H9 (cell line): Measurements from ENCODE around the gene STX11. TPM values are rescaled to one million over a fixed set of nuclear protein-coding genes. Genes with fewer than 3 reads are reported as not detected.

Experiments used
- DNase-seq: peaks from one replicate; pipeline ENCODE4 v3.0.0-alpha.2; 2017
- H2AFZ ChIP-seq: one replicate; pipeline ENCODE4 v1.6.1; 2013; ENCODE audit warnings: mild to moderate bottlenecking, low read length, control low read depth, moderate library complexity
- H2AK5ac ChIP-seq: 2 replicates; pipeline ENCODE4 v1.6.1; 2013; ENCODE audit warnings: low read length, control low read depth, mixed read lengths; ENCODE audit not compliant: insufficient read length
- H2BK120ac ChIP-seq: one replicate; pipeline ENCODE4 v1.6.1; 2013; ENCODE audit warnings: low read depth, mild to moderate bottlenecking, low read length, control low read depth, inconsistent platforms; ENCODE audit not compliant: poor library complexity, severe bottlenecking
- H2BK12ac ChIP-seq: 2 replicates; pipeline ENCODE4 v1.6.1; 2013; ENCODE audit warnings: low read length, control low read depth, mixed read lengths, low read depth; ENCODE audit not compliant: insufficient read length
- H2BK15ac ChIP-seq: 2 replicates; pipeline ENCODE4 v1.6.1; 2013; ENCODE audit warnings: low read depth, low read length, control low read depth
- H2BK20ac ChIP-seq: one replicate; pipeline ENCODE4 v1.6.1; 2013; ENCODE audit warnings: low read depth, mild to moderate bottlenecking, low read length, control low read depth, inconsistent platforms; ENCODE audit not compliant: poor library complexity, severe bottlenecking
- H2BK5ac ChIP-seq: 2 replicates; pipeline ENCODE4 v1.6.1; 2013; ENCODE audit warnings: low read length, control low read depth, mixed read lengths; ENCODE audit not compliant: insufficient read length
- H3K14ac ChIP-seq: 2 replicates; pipeline ENCODE4 v1.6.1; 2013; ENCODE audit warnings: low read length, control low read depth; ENCODE audit not compliant: insufficient read depth
- H3K18ac ChIP-seq: 2 replicates; pipeline ENCODE4 v1.6.1; 2013; ENCODE audit warnings: low read depth, mild to moderate bottlenecking, mixed read lengths, low read length, control low read depth; ENCODE audit not compliant: insufficient read length
- H3K23ac ChIP-seq: 2 replicates; pipeline ENCODE4 v1.6.1; 2013; ENCODE audit warnings: low read length, control low read depth, mixed read lengths, low read depth; ENCODE audit not compliant: insufficient read length
- H3K23me2 ChIP-seq: 2 replicates; pipeline ENCODE4 v1.6.1; 2013; ENCODE audit warnings: low read depth, mild to moderate bottlenecking, mixed read lengths, low read length, control low read depth; ENCODE audit not compliant: insufficient read length, poor library complexity, severe bottlenecking
- H3K27ac ChIP-seq: 2 replicates; pipeline ENCODE4 v1.5.1; 2013; ENCODE audit warnings: low read length, control low read depth, mixed read lengths, low read depth; ENCODE audit not compliant: insufficient read length
- H3K27me3 ChIP-seq: 2 replicates; pipeline ENCODE4 v1.6.1; 2013; ENCODE audit warnings: low read length, control low read depth, inconsistent platforms; ENCODE audit not compliant: insufficient read depth
- H3K4ac ChIP-seq: 2 replicates; pipeline ENCODE4 v1.6.1; 2013; ENCODE audit warnings: low read depth, mild to moderate bottlenecking, control low read depth, inconsistent platforms, low read length, moderate library complexity
- H3K4me1 ChIP-seq: 2 replicates; pipeline ENCODE4 v1.6.1; 2013; ENCODE audit warnings: low read length, control low read depth, inconsistent platforms; ENCODE audit not compliant: insufficient read depth
- H3K4me2 ChIP-seq: 2 replicates; pipeline ENCODE4 v1.6.1; 2013; ENCODE audit warnings: low read length, control low read depth, mixed read lengths; ENCODE audit not compliant: insufficient read length, insufficient read depth
- H3K56ac ChIP-seq: 2 replicates; pipeline ENCODE4 v1.6.1; 2013; ENCODE audit warnings: low read depth, mild to moderate bottlenecking, mixed read lengths, low read length, control low read depth; ENCODE audit not compliant: insufficient read length
- H3K79me1 ChIP-seq: 2 replicates; pipeline ENCODE4 v1.6.1; 2013; ENCODE audit warnings: low read depth, mild to moderate bottlenecking, moderate library complexity, low read length, control low read depth, inconsistent platforms; ENCODE audit not compliant: insufficient read depth, poor library complexity, severe bottlenecking
- H3K79me2 ChIP-seq: 2 replicates; pipeline ENCODE4 v1.6.1; 2013; ENCODE audit warnings: low read length, control low read depth, inconsistent platforms; ENCODE audit not compliant: insufficient read depth
- H3K9ac ChIP-seq: 2 replicates; pipeline ENCODE4 v1.6.1; 2013; ENCODE audit warnings: low read length, control low read depth, mixed read lengths; ENCODE audit not compliant: insufficient read length; ENCODE audit errors: extremely low read depth
- H3K9me3 ChIP-seq: one replicate; pipeline ENCODE4 v1.6.1; 2013; ENCODE audit warnings: low read depth, low read length, inconsistent platforms; ENCODE audit not compliant: control insufficient read depth
- H3T11ph ChIP-seq: one replicate; pipeline ENCODE4 v1.6.1; 2013; ENCODE audit warnings: mild to moderate bottlenecking, low read length, control low read depth, inconsistent platforms
- H4K20me1 ChIP-seq: one replicate; pipeline ENCODE4 v1.6.1; 2013; ENCODE audit not compliant: control insufficient read depth, insufficient read length, insufficient read depth
- H4K5ac ChIP-seq: 2 replicates; pipeline ENCODE4 v1.6.1; 2013; ENCODE audit warnings: low read depth, mild to moderate bottlenecking, mixed read lengths, low read length, control low read depth; ENCODE audit not compliant: insufficient read length
- H4K8ac ChIP-seq: replicated peaks from 2 replicates; pipeline ENCODE4 v1.6.1; 2013; ENCODE audit warnings: low read length, control low read depth, mixed read lengths, low read depth; ENCODE audit not compliant: insufficient read length
- H4K91ac ChIP-seq: 2 replicates; pipeline ENCODE4 v1.6.1; 2013; ENCODE audit warnings: low read depth, mild to moderate bottlenecking, moderate library complexity, mixed read lengths, low read length, control low read depth; ENCODE audit not compliant: insufficient read length
- H3K27ac Mint-ChIP-seq, 3 experiments: 2 replicates in 2 of 3; 3 replicates in 1 of 3; pipeline ENCODE4 v1.8.0; 2020 to 2021; ENCODE audit warnings: mixed read lengths in 3 of 3, mild to moderate bottlenecking in 1 of 3, moderate library complexity in 1 of 3
- H3K27me3 Mint-ChIP-seq: 2 replicates; pipeline ENCODE4 v1.8.0; 2021; ENCODE audit warnings: low read depth, mild to moderate bottlenecking, moderate library complexity, mixed read lengths
- H3K36me3 Mint-ChIP-seq, 3 experiments: 2 replicates in 2 of 3; 3 replicates in 1 of 3; pipeline ENCODE4 v1.8.0; 2020 to 2021; ENCODE audit warnings: low read depth in 3 of 3, mixed read lengths in 3 of 3; ENCODE audit not compliant: insufficient read depth in 1 of 3
- H3K4me1 Mint-ChIP-seq, 2 experiments: 2 replicates each; pipeline ENCODE4 v1.8.0; 2020; ENCODE audit warnings: mixed read lengths in 2 of 2
- H3K4me3 Mint-ChIP-seq, 2 experiments: 2 replicates in 1 of 2; 3 replicates in 1 of 2; pipeline ENCODE4 v1.8.0; 2020 to 2021; ENCODE audit warnings: mild to moderate bottlenecking in 2 of 2, mixed read lengths in 2 of 2, moderate library complexity in 1 of 2
- H3K9me3 Mint-ChIP-seq, 2 experiments: 2 replicates in 1 of 2; 3 replicates in 1 of 2; pipeline ENCODE4 v1.8.0; 2020; ENCODE audit warnings: mild to moderate bottlenecking in 2 of 2, mixed read lengths in 2 of 2, moderate library complexity in 1 of 2
- CTCF ChIP-seq: fragments of 200-600 bp; sonication (generic); conservative IDR thresholded peaks from 3 replicates; pipeline ENCODE4 v1.8.0; 2021; ENCODE audit warnings: antibody characterized with exemption, mild to moderate bottlenecking
- WGBS: extraction: QIAGEN DNeasy Blood & Tissue Kit; methylation state at CpG from one replicate; pipeline ENCODE4 v1.1.7; 2013; ENCODE audit warnings: missing lambda C conversion rate, low lambda C conversion rate, mixed read lengths; ENCODE audit not compliant: insufficient read length; ENCODE audit errors: extremely low coverage; 5-methylcytosine and 5-hydroxymethylcytosine counted together
- total RNA-seq: library from RNA; stranded (reverse); gene quantifications from 2 replicates; pipeline ENCODE4 v1.2.1, GENCODE V29; 2021

STX11 gene
- total RNA-seq, 1 experiment from 2014 or later: 0.22 TPM

GRCh38 chr6:144115219-144115618, 35.1 kb upstream of the STX11 start:
- H3K79me2 ChIP-seq: no peaks in the 10 kb centered on the region
- no peak overlapping the region for H3K27ac Mint-ChIP-seq
- no peak for TF ChIP-seq CTCF
- no peak overlapping the region for H2BK20ac ChIP-seq
- no peak for DNase-seq
- H3K4me2 ChIP-seq: no peak overlapping the region
- H2BK5ac ChIP-seq: no peak overlapping the region
- H3K56ac ChIP-seq: no peak overlapping the region
- H3K4me3 Mint-ChIP-seq: no peak overlapping the region
- no peaks in the 10 kb centered on the region for H3K4me1 ChIP-seq
- H3T11ph ChIP-seq: no peak overlapping the region
- no peak overlapping the region for H4K91ac ChIP-seq
- H4K20me1 ChIP-seq: no peaks in the 10 kb centered on the region
- H2BK120ac ChIP-seq: no peak overlapping the region
- H3K27me3 ChIP-seq: no peaks in the 10 kb centered on the region
- no peak overlapping the region for H2BK15ac ChIP-seq
- no peak overlapping the region for H2AK5ac ChIP-seq
- no peak overlapping the region for H3K14ac ChIP-seq
- H3K9me3 Mint-ChIP-seq: no peaks in the 10 kb centered on the region
- H3K4me1 Mint-ChIP-seq: peaks cover 0 to 3% of the 10 kb centered on the region in 2 experiments; a peak in 1 of 4 replicates
- H2AFZ ChIP-seq: no peak overlapping the region
- H3K18ac ChIP-seq: no peak overlapping the region
- no peaks in the 10 kb centered on the region for H3K79me1 ChIP-seq
- H3K36me3 Mint-ChIP-seq: no peaks in the 10 kb centered on the region
- no peaks in the 10 kb centered on the region for H3K9me3 ChIP-seq
- no peak overlapping the region for H4K8ac ChIP-seq
- H4K5ac ChIP-seq: no peak overlapping the region
- H3K27me3 Mint-ChIP-seq: no peaks in the 10 kb centered on the region
- H3K27ac ChIP-seq: no peak overlapping the region
- H2BK12ac ChIP-seq: no peak overlapping the region
- no CpG with 5 or more reads among the region's 3 CpGs for WGBS
- no peak overlapping the region for H3K23ac ChIP-seq
- no peak overlapping the region for H3K4ac ChIP-seq
- H3K9ac ChIP-seq: no peak overlapping the region
- no peaks in the 10 kb centered on the region for H3K23me2 ChIP-seq
